ENCODE results near the gene OR4D10.

DNA sequence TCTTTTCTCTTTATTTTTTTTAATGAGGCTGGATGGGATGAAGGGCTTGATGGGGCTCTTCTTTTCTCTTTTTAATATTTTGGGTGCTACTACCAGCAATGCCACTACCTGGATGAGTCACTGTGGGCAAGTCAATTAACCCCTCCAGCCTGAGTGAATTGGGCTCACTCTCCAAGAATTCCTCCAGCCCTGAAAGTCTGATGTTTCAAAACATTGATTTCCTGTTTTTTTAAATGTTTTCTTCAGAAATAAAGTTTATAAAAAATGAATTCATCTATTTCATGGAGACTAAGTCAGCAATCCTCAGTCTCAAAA, 46.1 kb upstream of the OR4D10 start:
- TF ChIP-seq, protein P1, sequence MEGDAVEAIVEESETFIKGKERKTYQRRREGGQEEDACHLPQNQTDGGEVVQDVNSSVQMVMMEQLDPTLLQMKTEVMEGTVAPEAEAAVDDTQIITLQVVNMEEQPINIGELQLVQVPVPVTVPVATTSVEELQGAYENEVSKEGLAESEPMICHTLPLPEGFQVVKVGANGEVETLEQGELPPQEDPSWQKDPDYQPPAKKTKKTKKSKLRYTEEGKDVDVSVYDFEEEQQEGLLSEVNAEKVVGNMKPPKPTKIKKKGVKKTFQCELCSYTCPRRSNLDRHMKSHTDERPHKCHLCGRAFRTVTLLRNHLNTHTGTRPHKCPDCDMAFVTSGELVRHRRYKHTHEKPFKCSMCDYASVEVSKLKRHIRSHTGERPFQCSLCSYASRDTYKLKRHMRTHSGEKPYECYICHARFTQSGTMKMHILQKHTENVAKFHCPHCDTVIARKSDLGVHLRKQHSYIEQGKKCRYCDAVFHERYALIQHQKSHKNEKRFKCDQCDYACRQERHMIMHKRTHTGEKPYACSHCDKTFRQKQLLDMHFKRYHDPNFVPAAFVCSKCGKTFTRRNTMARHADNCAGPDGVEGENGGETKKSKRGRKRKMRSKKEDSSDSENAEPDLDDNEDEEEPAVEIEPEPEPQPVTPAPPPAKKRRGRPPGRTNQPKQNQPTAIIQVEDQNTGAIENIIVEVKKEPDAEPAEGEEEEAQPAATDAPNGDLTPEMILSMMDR (IDR thresholded peaks at IDR 0.05 in 2 of 3, conservative IDR thresholded peaks at IDR 0.05 in 1 of 3; ENCODE audit: borderline replicate concordance in 1 of 3, insufficient read depth in 1 of 3, low read depth in 2 of 3, low read length in 2 of 3), result no peak
- no peak for TF ChIP-seq ZNF274 (IDR thresholded peaks at IDR 0.05; ENCODE audit: low read depth, low read length)
- no peak for TF ChIP-seq POLR2A (IDR thresholded peaks at IDR 0.05; ENCODE audit: borderline replicate concordance, extremely low read depth, insufficient read depth, insufficient read length)
- no peak for TF ChIP-seq POLR2AphosphoS5 (IDR thresholded peaks at IDR 0.05; ENCODE audit: low read depth, low read length)
- TF ChIP-seq EZH2 (IDR thresholded peaks at IDR 0.05), result no peak
- no peak for TF ChIP-seq SRF (IDR thresholded peaks at IDR 0.05; ENCODE audit: low read depth)
- TF ChIP-seq, protein P2, sequence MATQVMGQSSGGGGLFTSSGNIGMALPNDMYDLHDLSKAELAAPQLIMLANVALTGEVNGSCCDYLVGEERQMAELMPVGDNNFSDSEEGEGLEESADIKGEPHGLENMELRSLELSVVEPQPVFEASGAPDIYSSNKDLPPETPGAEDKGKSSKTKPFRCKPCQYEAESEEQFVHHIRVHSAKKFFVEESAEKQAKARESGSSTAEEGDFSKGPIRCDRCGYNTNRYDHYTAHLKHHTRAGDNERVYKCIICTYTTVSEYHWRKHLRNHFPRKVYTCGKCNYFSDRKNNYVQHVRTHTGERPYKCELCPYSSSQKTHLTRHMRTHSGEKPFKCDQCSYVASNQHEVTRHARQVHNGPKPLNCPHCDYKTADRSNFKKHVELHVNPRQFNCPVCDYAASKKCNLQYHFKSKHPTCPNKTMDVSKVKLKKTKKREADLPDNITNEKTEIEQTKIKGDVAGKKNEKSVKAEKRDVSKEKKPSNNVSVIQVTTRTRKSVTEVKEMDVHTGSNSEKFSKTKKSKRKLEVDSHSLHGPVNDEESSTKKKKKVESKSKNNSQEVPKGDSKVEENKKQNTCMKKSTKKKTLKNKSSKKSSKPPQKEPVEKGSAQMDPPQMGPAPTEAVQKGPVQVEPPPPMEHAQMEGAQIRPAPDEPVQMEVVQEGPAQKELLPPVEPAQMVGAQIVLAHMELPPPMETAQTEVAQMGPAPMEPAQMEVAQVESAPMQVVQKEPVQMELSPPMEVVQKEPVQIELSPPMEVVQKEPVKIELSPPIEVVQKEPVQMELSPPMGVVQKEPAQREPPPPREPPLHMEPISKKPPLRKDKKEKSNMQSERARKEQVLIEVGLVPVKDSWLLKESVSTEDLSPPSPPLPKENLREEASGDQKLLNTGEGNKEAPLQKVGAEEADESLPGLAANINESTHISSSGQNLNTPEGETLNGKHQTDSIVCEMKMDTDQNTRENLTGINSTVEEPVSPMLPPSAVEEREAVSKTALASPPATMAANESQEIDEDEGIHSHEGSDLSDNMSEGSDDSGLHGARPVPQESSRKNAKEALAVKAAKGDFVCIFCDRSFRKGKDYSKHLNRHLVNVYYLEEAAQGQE (IDR thresholded peaks at IDR 0.05; ENCODE audit: low read depth), result no peak
- TF ChIP-seq ZFX (IDR thresholded peaks at IDR 0.05), result no peak
